Gastroesophageal sphincter (tissue), 3 donors: ENCODE measurements around the gene ANKS1A.

Source experiments
- CTCF ChIP-seq, 4 experiments: fragments of 200-600 bp in 2 of 4; fragments of 450-650 bp in 2 of 4; sonication (generic) in 1 of 4; IDR thresholded peaks; one replicate each; pipeline ENCODE4 v1.5.1; 2017 to 2019; ENCODE audit warnings: antibody characterized with exemption in 4 of 4, mild to moderate bottlenecking in 2 of 4, moderate library complexity in 2 of 4
- POLR2AphosphoS5 ChIP-seq: sonication (generic); formaldehyde crosslinking; IDR thresholded peaks from one replicate; pipeline ENCODE4 v1.6.1; 2017; ENCODE audit warnings: antibody characterized with exemption

- TF ChIP-seq CTCF (IDR thresholded peaks at IDR 0.05) (no peak), POLR2AphosphoS5 (no peak)
Observed at GRCh38 chr6:34916348-34916967, 27.4 kb downstream of the ANKS1A start.
